Measurements from ENCODE around the gene ZFYVE9.

Gene ZFYVE9

GRCh38 chr1:52365746-52366516 lies 224.0 kb downstream of the ZFYVE9 start, which contains the start of gene CC2D1B (continued):
- TF ChIP-seq, protein P1, sequence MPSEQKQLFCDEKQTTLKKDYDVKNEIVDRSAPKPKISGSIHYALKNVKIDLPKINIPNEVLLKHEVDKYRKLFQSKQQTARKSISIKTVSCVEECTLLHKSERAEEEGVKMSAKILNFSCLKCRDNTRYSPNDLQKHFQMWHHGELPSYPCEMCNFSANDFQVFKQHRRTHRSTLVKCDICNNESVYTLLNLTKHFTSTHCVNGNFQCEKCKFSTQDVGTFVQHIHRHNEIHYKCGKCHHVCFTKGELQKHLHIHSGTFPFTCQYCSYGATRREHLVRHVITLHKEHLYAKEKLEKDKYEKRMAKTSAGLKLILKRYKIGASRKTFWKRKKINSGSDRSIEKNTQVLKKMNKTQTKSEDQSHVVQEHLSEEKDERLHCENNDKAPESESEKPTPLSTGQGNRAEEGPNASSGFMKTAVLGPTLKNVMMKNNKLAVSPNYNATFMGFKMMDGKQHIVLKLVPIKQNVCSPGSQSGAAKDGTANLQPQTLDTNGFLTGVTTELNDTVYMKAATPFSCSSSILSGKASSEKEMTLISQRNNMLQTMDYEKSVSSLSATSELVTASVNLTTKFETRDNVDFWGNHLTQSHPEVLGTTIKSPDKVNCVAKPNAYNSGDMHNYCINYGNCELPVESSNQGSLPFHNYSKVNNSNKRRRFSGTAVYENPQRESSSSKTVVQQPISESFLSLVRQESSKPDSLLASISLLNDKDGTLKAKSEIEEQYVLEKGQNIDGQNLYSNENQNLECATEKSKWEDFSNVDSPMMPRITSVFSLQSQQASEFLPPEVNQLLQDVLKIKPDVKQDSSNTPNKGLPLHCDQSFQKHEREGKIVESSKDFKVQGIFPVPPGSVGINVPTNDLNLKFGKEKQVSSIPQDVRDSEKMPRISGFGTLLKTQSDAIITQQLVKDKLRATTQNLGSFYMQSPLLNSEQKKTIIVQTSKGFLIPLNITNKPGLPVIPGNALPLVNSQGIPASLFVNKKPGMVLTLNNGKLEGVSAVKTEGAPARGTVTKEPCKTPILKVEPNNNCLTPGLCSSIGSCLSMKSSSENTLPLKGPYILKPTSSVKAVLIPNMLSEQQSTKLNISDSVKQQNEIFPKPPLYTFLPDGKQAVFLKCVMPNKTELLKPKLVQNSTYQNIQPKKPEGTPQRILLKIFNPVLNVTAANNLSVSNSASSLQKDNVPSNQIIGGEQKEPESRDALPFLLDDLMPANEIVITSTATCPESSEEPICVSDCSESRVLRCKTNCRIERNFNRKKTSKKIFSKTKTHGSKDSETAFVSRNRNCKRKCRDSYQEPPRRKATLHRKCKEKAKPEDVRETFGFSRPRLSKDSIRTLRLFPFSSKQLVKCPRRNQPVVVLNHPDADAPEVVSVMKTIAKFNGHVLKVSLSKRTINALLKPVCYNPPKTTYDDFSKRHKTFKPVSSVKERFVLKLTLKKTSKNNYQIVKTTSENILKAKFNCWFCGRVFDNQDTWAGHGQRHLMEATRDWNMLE (tag by site-specific recombination; conservative IDR thresholded peaks at IDR 0.05; ENCODE audit: low read depth), result no peak
- TF ChIP-seq YY2 (tag by site-specific recombination; IDR thresholded peaks at IDR 0.05) (no peak), ZNF248 (tag by site-specific recombination; IDR thresholded peaks at IDR 0.05) (no peak), KLF8 (tag by site-specific recombination; IDR thresholded peaks at IDR 0.05) (peak; percentile 76), ATF2 (tag by site-specific recombination; IDR thresholded peaks at IDR 0.05; ENCODE audit: low read depth) (no peak), ZNF24 (tag by site-specific recombination; IDR thresholded peaks at IDR 0.05) (no peak; the same call in 1 of the 2 replicates), ZNF513 (tag by site-specific recombination; IDR thresholded peaks at IDR 0.05) (no peak), ZFP37 (tag by site-specific recombination; IDR thresholded peaks at IDR 0.05) (peak; percentile 89), ZNF341 (tag by site-specific recombination; IDR thresholded peaks at IDR 0.05; ENCODE audit: low read depth) (peak; percentile 81), KLF9 (tag by site-specific recombination; IDR thresholded peaks at IDR 0.05; ENCODE audit: low read depth) (peak; percentile 70), ZNF398 (tag by site-specific recombination; IDR thresholded peaks at IDR 0.05) (peak; percentile 58)
- TF ChIP-seq, protein P2, sequence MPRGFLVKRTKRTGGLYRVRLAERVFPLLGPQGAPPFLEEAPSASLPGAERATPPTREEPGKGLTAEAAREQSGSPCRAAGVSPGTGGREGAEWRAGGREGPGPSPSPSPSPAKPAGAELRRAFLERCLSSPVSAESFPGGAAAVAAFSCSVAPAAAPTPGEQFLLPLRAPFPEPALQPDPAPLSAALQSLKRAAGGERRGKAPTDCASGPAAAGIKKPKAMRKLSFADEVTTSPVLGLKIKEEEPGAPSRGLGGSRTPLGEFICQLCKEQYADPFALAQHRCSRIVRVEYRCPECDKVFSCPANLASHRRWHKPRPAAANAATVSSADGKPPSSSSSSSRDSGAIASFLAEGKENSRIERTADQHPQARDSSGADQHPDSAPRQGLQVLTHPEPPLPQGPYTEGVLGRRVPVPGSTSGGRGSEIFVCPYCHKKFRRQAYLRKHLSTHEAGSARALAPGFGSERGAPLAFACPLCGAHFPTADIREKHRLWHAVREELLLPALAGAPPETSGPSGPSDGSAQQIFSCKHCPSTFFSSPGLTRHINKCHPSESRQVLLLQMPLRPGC (tag by site-specific recombination; IDR thresholded peaks at IDR 0.05), result peak; percentile 27; the same call in 1 of the 2 replicates
- TF ChIP-seq, protein P3, sequence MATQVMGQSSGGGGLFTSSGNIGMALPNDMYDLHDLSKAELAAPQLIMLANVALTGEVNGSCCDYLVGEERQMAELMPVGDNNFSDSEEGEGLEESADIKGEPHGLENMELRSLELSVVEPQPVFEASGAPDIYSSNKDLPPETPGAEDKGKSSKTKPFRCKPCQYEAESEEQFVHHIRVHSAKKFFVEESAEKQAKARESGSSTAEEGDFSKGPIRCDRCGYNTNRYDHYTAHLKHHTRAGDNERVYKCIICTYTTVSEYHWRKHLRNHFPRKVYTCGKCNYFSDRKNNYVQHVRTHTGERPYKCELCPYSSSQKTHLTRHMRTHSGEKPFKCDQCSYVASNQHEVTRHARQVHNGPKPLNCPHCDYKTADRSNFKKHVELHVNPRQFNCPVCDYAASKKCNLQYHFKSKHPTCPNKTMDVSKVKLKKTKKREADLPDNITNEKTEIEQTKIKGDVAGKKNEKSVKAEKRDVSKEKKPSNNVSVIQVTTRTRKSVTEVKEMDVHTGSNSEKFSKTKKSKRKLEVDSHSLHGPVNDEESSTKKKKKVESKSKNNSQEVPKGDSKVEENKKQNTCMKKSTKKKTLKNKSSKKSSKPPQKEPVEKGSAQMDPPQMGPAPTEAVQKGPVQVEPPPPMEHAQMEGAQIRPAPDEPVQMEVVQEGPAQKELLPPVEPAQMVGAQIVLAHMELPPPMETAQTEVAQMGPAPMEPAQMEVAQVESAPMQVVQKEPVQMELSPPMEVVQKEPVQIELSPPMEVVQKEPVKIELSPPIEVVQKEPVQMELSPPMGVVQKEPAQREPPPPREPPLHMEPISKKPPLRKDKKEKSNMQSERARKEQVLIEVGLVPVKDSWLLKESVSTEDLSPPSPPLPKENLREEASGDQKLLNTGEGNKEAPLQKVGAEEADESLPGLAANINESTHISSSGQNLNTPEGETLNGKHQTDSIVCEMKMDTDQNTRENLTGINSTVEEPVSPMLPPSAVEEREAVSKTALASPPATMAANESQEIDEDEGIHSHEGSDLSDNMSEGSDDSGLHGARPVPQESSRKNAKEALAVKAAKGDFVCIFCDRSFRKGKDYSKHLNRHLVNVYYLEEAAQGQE (tag by site-specific recombination; IDR thresholded peaks at IDR 0.05), result peak; percentile 39; the same call in 1 of the 2 replicates
- TF ChIP-seq, protein P4, sequence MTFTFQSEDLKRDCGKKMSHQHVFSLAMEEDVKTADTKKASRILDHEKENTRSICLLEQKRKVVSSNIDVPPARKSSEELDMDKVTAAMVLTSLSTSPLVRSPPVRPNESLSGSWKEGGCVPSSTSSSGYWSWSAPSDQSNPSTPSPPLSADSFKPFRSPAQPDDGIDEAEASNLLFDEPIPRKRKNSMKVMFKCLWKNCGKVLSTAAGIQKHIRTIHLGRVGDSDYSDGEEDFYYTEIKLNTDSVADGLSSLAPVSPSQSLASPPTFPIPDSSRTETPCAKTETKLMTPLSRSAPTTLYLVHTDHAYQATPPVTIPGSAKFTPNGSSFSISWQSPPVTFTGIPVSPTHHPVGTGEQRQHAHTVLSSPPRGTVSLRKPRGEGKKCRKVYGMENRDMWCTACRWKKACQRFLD (tag by site-specific recombination; IDR thresholded peaks at IDR 0.05), result no peak
- TF ChIP-seq, protein P5, sequence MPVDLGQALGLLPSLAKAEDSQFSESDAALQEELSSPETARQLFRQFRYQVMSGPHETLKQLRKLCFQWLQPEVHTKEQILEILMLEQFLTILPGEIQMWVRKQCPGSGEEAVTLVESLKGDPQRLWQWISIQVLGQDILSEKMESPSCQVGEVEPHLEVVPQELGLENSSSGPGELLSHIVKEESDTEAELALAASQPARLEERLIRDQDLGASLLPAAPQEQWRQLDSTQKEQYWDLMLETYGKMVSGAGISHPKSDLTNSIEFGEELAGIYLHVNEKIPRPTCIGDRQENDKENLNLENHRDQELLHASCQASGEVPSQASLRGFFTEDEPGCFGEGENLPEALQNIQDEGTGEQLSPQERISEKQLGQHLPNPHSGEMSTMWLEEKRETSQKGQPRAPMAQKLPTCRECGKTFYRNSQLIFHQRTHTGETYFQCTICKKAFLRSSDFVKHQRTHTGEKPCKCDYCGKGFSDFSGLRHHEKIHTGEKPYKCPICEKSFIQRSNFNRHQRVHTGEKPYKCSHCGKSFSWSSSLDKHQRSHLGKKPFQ (tag by site-specific recombination; IDR thresholded peaks at IDR 0.05), result no peak
- TF ChIP-seq, protein P6, sequence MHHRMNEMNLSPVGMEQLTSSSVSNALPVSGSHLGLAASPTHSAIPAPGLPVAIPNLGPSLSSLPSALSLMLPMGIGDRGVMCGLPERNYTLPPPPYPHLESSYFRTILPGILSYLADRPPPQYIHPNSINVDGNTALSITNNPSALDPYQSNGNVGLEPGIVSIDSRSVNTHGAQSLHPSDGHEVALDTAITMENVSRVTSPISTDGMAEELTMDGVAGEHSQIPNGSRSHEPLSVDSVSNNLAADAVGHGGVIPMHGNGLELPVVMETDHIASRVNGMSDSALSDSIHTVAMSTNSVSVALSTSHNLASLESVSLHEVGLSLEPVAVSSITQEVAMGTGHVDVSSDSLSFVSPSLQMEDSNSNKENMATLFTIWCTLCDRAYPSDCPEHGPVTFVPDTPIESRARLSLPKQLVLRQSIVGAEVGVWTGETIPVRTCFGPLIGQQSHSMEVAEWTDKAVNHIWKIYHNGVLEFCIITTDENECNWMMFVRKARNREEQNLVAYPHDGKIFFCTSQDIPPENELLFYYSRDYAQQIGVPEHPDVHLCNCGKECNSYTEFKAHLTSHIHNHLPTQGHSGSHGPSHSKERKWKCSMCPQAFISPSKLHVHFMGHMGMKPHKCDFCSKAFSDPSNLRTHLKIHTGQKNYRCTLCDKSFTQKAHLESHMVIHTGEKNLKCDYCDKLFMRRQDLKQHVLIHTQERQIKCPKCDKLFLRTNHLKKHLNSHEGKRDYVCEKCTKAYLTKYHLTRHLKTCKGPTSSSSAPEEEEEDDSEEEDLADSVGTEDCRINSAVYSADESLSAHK (tag by site-specific recombination; IDR thresholded peaks at IDR 0.05), result 0 out of 2 replicates have a peak, but pooled peaks have one; percentile 8

Data from HEK293 (cell line).